Measurements from ENCODE around the gene PLXNA2.

The PLXNA2 gene

DNA sequence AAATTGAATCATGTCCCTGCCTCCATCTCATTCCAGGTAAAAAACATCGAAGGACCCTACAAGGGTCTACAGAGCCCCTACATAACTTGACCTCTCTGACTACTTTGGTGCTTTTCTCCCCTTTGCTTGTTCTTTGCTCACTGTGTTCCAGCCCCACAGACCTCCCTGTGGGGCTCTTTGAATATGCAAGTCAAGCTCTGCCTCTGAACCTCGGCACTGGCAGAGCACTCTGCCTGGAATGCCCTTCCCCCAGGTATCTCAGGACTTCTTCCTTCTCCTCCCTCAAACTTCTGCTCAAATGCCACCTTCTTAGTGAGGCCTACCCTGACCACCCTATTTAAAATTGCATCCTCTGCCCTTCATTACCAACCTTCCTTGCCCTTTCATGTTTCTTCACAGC, 245.5 kb downstream of the PLXNA2 start:
- no peak for DNase-seq (ENCODE audit: low read depth in 2 of 2)

DNA sequence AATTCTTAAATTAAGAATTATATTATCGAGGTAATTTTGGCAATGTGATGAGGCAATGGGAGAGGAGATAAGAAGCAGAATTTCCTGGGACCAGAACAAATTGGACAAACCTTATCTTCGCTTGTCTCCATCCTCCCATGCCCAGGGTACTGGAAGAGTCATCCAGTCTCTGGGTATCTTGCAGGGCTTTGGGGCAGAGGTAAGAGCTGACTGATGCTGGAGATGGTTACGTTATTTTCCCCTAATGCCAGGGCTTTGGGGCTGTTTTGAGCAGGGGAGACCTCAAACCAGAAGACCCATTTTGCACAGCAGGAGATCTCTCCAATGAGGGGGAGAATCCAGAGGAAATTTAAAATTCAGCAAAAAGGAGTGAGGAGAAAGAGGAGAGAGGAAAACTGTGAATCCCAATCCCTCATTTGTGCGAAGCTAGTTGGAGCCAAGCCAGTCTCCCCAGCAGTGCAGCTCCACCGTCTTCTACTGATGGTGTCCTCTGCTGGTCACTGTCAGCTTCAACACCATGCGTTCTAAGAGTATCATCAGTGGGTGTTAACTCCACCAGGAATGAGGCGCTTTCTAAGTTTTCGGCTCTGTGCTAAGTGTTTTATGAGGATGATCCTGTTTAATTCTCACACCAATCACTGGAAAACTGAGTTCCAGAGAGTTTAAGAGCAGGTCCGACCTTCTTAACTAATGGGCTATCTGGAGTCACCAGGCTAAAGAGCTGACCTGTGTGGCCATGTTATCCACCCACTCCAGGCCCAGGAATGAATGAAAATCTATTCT, 246.5 kb downstream of the PLXNA2 start:
- peak; percentile 49 to 51 for DNase-seq (ENCODE audit: low read depth in 2 of 2)

DNA sequence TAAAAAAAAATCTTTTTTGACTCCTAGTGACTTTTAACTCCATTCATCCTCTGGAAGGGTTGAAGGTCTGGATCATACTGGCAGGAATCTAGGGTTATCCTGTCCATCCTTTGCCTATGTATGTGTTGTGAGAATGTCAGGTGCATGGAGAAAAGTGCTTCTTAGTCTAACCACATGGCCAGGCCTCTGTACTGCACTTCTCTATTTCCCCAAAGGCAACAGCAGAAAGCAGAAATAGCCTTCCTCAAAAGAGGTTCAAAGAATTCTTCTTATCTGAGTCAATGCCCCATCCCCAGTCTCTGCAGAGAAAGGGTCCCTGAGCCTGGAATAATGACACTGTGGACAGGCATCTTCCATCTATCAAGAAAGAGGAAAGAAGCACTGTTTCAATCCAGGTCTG, 247.5 kb downstream of the PLXNA2 start:
- DNase-seq (ENCODE audit: low read depth in 2 of 2) = no peak

DNA sequence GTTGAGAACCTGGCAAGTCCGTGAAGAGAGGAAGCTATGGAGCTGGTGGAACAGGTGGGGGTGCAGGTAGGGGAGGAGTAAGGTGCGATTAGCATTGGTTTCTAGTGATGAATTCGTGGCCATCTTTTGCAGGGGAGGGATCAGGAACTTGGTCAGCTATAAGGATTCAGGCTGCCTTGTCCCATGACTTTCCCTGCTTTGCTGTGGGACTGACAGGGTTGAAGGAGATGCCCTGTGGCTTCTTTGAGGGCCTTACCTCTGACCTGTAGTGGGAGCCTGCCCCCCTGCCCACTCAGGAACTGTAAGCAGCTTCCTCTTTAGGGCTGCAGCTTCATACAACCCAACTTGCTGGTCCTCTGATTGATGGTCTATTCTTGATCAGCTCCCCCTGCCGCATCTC, 248.6 kb downstream of the PLXNA2 start:
- no peak for DNase-seq (ENCODE audit: low read depth in 2 of 2)

DNA sequence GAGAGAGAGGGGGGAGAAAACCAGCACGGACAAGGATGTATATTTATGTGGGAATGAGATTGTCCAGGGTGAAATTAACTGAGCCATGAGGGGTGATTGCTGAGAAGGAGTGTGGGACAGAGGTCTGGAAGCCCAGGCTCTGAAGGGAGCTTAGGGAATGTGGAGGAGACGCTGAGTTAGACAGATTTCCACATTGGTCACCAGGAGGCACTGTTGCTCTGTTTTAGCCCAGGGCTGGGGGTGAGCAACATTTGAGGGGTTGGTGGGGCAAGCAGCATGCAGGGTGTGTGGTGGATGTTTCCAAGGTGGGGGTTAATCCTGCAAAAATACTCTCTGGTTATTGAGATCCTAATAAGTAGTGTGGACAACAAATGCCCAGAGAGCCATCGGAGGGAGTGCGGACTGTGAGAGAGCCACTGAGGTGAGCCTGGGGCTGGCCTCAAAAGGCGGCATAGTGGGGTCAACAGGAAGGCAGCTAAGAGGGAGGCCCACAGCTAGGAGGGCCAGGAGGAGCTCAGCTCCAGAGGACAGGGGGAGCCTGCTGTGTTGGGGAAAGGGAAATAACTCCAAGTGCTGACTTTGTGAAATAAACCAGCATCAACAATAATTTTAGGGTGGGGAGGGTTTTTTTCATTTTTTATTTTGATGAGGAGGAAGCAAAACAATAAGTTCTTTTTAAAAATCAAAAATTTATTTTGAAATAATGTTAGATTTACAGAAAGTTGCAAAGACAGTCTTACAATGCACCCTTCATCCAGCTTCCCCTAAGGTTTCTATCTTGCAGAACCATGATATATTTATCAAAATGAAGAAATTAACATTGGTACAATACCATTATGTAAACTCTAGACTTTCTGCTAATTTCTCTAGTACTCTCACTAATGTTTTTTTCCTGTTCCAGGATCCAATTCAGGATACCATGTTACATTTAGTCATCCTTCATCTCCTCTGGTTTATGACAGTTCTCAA, 250.4 kb downstream of the PLXNA2 start:
- DNase-seq (ENCODE audit: low read depth in 2 of 2) = no peak

DNA sequence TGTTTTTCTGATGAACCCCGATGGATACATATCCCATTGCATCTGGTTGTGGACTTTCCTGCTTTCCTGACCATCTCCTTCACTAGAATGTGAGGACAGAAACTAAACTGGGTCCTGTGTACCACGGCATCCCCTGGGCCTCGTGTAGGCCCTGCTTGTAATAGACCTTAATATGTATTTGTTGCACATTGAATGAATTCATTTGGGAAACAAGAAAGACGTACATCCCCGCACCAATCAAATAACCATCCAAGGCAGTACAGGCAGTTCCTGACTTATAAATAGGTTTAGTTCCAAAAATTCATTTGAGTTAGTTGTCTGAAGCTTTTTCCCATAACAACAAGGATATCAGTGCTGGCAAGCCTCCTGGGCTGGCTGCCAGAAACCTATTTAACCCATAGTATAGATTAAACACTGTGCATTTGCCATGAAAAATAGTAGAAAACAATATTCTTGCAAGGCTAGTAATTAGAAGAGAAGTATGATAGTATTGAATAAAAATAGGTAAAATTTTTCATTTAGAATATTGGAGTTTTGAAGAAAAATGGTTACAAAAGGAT, 251.4 kb downstream of the PLXNA2 start:
- no peak for DNase-seq (ENCODE audit: low read depth in 2 of 2)

DNA sequence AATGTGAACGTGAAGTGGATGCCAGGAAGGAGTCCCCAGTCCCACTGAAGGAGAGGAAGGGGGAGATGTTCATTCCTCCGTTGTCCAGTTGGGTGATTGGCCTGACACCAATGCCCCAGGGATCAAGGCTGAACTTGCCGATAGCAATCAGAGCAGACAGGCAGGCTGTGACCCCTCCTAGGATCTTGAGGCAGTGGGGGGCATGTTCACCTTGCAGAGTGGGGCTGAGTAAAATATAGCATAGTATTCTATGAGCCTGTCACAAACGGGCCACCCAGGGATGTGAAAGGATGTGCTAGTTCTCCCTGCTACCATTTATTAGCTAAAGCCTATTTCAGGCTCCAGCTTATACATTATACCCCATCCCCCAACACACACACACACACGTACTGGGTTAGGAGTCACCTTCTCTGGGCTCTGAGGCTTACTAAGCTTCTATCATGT, 252.6 kb downstream of the PLXNA2 start:
- no peak for DNase-seq (ENCODE audit: low read depth in 2 of 2)

DNA sequence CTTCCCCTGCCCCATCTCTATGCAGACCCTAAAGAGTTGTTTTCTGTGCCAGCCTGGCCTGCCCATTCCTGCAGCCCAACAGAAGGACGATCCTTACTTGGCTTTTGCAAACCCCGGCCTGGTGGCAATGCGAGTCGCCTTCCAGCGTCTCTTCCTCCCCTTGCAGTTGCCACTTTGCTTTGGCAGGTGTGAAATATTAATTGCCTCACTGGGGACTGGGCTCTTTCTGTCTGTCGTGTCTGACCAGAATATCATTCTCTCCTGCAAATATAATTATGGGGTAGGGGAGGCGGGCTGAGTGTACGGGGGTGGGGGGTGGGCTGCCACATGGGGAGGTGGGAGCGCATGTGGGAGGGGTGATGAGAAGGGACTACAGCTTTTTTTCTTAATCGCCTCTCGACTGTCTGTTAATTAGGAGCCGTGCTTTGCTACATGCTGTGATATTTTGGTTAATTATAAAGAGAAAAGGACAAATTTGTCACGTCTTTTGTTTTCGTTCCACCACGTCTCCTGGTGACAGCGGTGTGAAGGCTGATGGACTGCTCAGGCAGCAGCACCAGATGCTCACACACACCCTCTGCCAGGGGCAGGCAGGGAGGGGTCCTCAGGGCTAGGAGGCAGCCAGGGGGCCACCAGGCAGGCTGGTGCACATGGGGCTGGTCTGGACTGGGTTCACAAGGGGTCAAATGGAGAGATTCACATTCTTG, 253.2 kb downstream of the PLXNA2 start:
- DNase-seq (ENCODE audit: low read depth in 2 of 2) = no peak

DNA sequence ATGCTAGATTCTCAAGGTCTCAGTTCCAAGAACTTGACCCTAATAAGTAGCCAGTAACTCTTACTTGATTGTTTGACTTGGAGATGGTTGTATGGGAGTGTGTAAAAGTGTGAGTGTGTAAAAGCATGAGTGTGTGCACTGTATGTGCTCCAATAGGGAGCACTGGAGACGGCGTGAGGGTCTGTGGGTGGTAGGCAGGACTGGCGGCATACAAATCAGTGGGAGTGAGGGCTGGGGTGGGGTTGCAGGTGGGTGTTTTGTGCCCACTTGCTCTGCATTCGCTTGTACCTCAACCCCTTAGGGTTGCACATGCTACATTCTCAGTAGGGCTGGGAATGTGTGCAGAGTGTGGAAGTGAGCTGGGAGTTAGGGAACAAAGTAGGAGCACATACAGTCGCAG, 253.7 kb downstream of the PLXNA2 start:
- DNase-seq (ENCODE audit: low read depth in 2 of 2) = no peak

DNA sequence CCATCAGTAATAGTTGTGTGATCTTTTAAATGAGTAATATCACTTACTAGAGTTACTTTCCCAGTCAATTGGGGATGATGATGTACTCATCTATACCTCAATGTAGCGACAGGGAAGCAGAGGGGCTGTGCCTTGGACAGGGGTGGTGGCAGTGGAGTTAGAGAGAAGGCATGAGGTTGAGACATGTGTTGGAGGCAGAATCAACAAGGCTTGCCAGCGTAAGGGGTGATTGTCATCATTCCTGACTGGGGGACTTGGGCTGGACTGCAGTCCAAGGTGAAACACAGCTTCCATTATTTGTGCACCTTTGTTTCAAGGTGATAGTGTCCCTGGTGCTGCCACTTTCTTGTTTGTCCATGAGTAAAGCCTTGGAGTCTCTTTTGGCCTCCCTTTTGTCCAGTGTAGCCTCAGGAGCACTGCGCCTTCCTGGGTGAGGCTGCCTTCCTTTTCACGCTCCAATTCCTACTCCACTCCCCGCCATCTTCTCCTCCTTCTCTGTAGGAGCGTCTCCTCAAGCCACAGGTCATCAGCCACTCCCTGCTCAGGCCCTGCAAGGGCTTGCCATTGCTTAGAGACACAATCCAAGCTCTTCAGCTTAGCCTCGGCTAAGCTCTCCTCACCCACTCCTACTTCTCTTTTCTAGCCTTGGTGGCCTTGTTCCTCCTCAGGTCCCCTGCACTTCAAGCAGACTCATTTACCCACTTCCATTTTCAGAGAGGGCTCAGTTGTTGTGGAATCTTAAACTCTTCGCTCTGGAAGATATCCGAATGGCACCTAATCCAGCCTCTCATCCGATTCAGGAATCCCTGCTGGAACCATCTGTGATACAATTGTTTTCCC, 255.6 kb downstream of the PLXNA2 start:
- DNase-seq (ENCODE audit: low read depth in 2 of 2) = no peak

DNA sequence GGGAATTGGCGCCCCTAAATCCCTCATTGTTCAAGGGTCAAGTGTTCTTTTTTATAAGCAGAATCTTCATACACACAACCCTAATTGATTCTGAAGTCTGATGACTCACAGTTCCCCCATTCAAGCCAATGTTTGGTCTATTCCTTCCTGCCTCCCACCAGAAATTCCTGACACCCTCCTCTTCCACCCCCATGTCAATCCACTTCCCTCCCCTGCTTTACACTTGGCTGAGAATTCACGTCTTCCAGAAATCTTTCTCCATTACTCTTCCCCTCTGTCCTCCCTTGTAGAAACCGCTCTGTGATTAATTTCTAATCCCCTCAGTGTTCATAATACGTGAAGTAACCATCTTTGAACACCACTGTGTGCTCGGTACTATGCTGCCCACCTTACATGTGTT, 257.0 kb downstream of the PLXNA2 start:
- no peak for DNase-seq (ENCODE audit: low read depth in 2 of 2)

DNA sequence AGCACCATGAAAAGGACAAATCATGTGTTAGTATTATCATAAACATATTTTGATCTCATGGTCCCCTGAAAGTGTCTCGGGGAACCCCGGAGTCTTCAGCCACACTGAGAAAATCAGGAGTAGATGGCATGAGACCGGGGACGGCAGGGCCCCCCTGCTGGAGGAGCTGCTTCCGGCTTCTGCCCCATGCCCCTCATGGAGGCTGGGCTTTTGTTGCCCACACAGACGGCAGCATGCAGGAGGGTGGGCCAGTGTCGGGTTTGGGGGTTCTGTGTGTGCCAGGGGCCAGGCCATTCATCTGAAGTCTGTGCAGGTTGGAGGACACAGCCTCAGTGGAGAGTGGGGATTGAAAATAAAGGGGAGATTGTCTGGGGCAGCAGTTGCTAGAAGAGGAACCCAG, 258.2 kb downstream of the PLXNA2 start:
- DNase-seq (ENCODE audit: low read depth in 2 of 2) = no peak

DNA sequence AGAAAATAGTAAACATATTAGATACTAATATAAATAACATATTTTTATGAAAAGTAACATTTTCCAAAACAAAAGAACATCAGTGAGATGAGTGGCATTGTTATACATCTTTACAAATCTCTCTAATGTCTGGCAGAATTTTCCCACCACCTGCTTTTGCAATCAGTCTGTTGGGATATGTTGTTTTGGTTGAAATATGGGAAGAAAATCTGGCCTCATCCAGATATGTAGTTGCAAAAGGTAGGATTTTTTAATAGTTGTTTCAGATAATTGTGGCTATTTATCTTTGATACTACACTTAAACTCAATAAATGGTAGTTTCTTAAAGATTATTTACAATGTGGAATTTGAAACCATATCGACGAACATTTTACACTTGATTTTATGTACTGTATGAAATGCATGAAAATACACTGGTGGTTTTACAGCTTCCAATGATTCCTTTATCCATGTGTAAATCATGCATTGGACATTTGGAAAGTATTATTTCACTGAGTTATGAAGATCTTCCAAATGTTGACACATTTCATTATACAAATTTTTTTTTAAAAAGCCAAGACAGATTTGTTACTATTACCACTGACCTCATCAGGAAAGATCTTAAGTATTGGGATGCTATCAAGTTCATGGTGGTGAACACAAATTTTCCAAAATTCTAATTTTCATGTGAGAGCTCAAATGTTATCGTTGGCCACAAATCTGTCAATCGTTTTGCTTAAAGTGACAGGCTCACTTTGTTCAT, 259.2 kb downstream of the PLXNA2 start:
- no peak for DNase-seq (ENCODE audit: low read depth in 2 of 2)

DNA sequence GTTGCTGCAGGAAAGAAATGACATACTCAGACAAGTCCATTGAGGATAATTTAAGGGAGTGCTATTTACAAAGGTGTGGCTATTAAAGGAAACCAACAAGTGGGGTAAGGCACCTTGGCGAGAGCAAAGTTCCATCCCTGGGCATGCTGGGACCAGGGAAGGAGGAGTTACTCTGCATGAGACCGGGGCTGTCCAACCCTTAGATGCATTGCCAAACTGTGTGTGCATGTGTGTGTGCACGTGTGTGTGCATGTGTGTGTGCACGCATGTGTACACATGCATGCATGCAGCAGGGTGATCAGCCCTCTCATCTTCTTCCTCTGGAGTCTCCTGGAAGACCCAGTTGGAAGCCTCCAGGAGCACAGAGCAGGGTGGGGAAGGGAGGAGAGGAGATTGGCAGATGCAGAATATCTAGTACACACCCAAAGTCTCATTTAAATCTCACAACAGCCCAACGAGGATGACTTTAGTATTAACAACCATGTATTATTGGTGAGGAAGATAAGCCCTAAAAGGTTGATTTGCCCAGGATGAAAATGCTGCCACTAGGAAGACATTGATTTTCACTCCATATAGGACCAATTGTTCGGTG, 261.0 kb downstream of the PLXNA2 start:
- DNase-seq (ENCODE audit: low read depth in 2 of 2) = no peak

DNA sequence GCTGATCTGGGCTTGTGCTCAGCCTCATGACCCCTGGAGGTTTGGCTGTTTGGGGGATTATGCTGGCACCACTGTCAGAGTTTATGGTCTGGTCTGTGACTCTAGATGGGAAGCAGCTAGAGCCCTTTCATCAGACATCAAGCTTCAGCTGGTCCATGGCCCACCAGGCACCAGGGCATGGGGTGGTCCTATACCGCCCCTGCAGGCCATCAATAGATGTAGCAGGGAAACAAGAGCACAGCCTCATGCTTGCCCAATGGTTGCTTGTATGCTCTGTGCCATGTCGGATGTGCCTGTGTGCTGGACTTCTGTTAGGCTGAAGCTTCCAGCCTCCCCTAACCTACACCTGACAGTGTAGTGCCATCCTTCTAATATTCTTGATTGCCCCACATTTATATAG, 262.2 kb downstream of the PLXNA2 start:
- DNase-seq (ENCODE audit: low read depth in 2 of 2) = no peak

DNA sequence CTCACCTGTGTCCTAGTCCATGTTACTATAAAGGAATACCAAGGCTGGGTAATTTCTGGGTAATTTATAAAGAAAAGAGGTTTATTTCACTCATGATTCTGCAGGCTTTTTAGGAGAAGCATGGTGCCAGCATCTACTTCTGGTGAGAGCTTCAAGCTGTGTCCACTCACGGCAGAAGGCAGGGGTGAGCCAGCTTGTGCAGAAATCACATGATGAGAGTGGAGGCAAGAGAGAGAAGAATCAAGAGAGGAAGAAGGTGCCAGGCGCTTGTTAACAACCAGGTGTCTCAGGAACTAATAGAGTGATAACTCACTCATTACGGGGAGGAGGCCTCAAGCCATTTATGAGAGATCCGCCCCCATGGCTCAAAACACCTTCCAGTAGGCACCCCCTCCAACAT, 265.7 kb downstream of the PLXNA2 start:
- DNase-seq (ENCODE audit: low read depth in 2 of 2) = no peak

DNA sequence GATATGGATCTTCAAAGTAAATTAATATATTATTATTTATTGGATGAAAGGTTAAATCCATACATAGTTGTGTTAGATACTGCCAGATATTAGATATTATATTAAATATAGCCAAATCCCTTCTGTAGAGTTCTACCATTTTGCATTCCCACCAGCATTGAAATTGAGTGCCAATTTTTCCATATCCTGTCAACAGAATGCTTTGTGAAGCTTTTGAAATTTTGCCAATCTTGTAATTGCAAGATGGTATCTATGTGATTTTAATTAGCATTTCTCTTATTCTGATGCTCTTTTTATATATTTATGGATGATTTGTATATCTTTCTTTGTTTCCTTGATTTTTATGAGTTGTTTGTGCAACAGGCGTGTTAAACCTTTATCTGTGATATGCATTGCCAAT, 266.3 kb downstream of the PLXNA2 start:
- no peak for DNase-seq (ENCODE audit: low read depth in 2 of 2)

DNA sequence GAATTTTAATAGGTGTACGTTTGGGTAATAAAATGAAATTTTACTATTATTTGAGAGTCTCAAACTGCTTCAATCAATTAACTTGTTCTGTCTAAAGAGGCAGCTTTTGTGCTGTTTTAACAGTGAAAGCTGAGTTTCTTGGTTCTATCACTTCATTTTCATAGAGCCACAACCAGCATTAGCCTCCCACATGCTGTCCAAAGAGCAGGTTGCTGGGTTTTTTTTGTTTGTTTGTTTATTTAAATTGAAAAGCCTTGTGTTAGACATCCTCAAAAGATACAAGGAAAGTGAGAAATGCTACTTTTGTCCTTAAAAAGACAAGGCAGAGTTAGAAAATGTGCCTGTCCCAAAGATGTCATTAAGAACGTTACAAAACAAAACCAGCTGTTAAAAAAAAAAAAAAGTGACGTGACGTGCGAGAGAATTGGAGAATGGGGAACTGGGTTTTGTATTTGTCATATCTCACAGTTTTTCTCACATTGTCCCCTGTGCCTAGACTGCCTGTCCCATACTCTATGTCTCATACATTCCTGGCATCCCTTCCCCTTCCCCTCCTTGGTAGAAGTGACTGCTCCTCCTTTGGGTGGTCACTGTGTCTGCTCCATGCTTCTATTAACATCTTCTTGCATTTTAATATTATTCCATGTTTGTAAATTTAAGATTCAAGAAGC, 270.2 kb downstream of the PLXNA2 start:
- no peak for DNase-seq (ENCODE audit: low read depth in 2 of 2)

DNA sequence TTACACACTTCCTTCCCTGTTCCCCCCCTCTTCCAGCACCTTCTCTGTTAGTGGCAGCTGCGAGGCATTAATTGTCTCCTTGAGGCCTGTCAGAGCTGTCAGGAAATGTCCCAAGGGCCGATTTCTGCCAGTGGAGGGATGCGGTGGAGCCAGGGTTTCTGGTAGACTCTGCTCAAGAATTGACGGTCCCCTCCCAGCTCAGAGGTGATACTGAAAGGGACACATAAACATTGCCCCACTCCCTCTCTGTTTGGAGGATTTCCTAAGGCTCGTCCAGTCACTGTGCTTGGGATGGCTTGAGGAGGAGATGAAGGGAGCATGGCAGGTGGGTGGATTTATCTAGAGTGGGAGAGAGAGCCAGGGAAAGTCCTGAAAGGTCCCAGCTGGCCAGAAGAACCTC, 271.8 kb downstream of the PLXNA2 start:
- no peak for DNase-seq (ENCODE audit: low read depth in 2 of 2)

Measured in fibroblast of skin of left quadriceps (primary cell).